Ureter (tissue), 1 donor: ENCODE results near the gene PCGF2. TPM values are rescaled to one million over a fixed set of nuclear protein-coding genes. Genes with fewer than 3 reads are reported as not detected.

Experiments used
- DNase-seq: peaks from one replicate; pipeline ENCODE4 v3.0.0-alpha.2; 2020; ENCODE audit warnings: low spot score
- total RNA-seq: library from RNA; stranded (reverse); gene quantifications from one replicate; pipeline ENCODE4 v1.2.4, GENCODE V29; 2023
- donor health status: DM: yes; HTN: yes; CAD: no.

Gene PCGF2
- total RNA-seq, 1 donor from 2014 or later = 54.5 TPM

DNA sequence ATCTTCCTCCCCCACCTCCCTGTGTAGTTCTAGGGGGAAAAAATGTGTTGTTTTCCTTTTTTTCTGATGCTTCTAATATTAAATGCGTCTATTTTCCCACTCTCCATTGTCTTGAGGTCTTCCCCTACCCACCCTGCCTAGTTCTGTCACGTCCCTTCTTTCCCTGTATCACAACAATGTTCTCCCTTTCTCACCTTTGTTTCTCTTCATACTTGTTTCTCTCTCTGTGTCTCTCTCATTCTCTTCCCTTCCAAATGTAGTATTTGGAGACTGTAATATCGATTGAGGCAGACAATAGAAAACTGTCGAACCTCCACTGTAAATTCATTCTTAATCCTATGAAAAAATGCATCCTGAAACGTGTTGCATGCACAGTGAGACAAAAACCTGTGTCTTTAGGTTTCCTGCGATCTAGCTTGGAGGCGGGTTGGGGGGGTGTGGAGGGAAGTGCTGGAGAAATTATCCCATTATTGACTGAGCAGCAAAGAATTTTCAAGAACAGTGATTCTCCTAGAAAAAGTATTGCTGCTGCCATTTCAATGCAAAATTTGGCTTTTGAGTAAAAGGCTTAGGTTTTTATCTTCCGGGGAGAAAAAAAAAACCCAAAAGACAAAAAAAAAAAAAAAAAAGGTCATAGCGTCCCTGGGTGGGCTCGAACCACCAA lies 3.1 kb upstream of the PCGF2 start:
- no peak for DNase-seq

DNA sequence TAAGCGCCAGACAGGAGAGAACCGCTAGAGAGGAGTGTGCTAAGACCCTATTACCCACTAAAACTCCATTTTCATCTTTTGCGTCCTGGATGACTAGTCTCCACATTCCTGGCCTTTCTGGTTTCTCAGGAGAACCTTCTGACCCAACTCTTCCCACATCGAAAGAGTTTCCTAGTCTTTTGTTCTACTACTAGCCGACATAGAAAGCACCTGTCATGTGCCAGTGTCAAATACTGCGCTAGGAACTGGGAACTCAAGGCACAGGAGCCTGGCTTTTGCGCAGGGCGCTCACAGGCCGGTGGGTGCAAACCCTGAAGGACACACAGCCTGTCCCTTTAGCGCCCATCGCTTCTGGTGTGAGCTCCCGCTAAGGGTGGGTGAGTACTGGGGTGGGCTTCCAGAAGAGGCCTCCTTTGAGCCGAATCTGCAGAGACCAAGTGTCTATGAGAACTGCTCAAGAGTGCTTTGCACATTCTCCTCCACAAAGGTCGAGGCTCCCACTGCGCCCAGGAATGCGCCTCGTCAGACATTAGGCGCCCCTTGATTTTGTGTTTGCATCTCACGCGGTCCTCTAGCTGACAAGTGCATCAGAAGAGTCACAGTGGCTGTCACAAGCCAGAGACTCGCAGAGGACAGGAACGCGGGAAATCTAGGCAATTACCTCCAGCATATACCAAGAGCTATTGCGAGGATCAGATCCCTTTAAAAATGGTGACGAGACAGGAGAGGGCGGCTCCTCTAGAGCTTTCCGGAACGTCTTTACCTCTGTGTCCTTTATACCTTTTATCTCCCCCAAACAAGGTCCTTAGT lies 2.4 kb upstream of the PCGF2 start:
- DNase-seq = no peak

DNA sequence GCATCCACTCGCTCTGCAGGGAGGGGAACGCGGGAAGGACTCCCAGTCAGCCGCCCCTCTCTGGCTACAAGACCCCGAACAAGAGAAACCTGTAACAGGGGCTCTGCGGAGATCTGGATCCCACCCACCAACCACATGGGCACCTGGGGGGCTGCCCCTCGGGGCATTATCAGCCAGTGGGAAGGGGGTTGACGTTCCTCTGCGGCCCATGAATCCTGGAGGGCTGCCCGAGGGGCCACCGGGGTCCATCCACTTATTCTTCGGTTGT lies 1.8 kb upstream of the PCGF2 start:
- no peak for DNase-seq

DNA sequence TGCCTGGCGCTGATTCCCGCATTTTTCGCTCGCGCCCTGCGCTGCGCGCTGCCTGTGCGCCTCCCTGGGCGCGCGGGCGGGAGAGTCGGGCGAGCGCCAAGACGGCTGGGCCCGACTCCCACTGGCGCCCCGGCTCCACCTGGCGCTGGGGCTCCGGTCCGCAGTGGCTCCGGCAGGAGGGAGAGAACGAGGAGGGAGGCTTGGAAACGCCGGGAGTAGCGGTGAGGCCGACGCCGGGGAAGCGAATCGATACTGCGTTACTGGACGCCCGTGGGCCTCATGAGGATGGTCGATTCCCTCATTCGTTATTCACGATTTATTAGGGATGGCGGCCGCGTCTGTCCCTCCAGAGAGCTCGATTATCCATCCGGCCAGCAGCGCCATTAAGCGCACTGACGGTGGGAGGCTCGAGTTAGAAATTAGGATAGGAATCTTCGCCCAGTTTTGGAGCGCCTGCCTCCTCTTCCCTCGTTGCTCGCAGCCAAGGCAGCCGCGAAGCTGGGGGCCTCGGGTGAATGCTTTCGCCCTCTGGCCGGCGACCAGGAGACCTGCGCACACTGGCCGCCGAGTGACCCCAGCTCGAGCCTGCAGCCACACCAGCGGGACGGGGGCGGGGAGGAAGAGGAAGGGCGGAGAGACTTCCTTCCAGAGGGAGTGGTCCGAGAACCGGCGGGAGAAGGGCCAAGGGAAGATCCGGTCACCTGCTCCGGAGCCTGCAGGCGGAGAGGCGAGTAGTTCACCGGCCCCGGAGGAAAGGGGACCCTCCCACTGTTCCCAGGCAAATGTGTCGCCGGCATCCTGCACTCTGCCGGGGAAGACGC lies 1.3 kb upstream of the PCGF2 start:
- peak; percentile 92 for DNase-seq

DNA sequence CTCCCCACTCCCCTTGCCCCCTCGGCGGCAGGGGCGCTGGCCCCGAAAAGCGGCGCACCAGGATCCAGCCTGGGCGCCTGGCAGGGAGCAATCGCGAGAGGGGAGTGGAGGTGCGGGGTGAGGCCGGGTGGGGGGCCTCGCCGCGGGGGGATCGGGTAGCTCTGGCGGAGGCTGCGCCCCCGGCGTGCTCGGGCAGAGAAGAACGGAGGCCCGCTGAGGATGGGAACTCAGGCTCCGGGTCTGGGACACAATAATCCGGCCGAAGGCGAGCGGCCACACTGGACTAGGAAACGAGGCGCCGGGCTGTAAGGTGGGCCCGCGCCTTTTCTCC lies 721 bp upstream of the PCGF2 start:
- no peak for DNase-seq

DNA sequence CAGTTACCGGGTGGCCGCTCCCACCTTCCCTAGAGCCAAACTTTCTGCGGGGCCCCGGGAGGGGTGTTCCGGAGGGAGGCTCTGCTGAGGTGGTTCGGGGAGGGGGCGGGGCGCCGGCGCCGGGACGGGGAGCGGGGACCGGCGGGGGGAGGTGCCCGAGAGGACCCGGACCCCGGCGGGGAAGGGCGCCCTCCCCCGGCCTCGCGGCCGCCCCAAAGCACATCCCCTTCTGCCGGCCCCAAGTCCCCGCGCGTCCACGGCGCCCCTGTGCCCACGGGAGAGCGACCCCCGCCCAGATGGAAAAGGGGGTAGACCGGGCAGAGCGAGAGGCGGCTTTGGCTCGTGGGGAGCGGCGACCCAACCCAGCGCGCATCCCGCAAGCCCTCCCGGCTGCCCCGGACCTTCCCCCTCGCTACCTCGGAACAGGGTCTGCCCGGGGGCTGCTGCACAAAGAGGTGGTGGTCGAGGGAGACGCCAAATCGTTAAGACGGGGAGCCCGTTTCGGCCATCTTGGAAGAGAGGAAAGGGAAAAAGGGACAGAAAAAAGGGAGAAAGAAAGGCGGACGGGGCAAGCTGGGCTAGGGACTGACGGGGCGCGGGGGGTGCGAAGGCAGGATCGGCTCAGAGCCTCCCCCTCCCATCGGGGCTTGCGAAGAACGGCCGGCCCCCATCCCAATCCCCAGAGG lies 530 bp downstream of the PCGF2 start:
- DNase-seq = no peak

DNA sequence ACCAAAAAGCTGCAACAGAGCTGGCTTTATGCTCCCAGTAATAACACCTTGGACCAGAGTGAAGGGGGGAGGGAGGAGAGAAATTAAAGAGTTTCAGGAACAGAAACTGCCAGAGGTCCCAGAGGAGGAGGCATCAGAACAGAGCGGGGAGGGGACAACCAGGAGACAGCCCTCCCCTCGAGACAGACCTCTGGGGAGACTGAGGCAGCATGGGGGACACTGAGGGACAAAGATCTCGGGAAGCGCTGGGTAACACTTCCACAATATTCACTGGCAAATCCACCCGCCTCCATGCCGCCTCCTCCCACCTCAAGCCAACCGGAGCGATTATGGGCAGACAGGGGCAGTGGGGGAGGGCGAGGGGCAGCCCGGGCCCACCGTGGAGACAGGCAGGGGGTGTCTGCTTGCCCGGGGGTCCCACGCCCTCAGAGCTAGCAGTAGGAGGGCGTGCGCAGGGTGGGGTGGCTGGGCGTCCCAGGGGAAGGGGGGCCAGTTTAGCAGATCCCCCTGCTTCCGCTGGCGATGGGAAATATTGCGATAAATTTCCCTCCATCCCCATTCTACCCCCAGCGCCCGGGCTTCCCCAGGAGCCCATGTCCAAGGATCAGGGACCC lies 1.2 kb downstream of the PCGF2 start:
- DNase-seq = no peak

DNA sequence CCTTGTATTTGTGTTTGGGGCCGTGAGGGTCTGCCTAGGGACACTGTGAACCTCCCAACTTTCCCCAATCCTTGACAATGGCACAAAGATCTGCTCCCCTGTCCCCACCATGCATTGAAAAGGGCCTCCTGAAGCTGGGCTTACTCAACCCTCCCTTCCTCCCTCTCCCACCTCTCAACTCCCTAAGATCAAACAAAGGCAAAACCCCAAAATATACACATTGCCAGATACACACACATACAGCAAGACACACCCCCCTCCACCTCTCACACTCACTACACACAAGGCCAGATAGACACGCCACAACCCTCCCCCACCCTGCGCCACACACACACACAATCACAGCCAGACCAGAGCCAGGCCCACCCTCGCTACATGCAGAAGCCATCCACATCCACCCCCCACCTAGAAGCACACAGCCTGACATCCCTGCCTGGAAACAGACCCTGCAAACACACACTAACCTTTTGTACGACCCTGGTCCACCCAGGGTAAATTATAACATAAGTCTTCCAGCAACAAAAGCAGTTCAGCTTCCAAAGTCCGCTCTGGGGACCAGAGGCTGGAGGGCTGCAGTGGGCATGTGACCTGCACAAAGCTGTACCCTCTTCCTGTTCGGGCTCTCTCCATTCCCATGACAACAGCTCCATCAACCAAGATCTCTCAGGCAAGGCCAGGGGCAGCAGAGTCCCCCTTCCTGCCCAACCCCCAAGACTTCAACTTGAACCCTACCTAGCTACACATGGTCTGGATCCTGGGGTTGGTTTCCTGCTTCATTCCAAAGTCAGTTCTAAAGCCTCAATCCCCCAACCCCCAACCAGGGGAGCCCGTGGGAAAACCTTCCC lies 1.9 kb downstream of the PCGF2 start:
- no peak for DNase-seq

DNA sequence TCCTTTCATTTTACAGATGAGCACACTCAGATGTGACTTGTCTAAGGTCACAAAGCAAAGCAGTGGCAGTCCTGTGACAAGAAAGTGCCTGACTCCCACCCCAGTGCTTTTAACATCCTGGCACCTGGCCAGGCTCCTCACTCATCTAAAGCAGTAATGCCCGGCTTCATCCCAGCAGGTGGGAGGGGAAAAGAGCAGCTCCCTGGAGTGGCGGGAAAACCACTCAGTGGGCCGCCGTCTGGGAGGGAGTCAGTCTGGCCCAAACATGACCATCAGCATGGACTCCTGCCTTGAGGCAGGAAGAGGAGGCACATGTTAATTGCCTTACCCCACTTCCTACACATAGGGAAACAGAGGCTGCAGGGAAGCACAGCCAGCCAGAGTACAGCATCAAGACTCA lies 2.6 kb downstream of the PCGF2 start:
- DNase-seq = no peak

DNA sequence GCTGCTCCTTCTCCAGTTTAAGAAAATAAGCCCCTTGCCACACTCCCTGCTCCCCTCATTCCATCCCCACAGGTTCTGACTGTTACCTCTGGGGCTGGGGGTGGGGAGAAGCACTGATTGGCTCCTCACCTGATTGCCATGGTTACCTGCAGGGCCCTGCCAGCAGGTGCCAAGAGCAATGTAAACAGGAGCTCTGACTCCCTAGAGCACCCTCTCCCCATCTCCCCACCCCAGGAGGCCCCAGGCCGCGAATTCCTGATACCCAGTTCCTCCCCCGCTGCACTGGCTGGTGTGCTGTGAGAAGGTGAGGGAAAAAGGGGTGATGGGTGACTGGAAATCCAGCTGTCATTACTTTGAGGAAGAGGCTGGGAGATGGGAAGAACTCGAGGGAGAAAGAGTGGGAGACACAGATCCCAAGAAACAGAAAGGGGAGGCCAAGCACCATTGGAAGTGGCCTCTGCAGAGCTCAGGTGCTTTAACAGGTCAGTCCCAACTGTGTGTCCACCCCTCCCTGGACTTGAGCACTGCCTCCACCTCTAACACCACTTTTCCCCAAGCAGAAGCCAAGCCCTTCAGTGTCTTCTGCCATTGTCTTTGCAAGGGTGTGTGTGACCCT lies 4.5 kb downstream of the PCGF2 start:
- no peak for DNase-seq

DNA sequence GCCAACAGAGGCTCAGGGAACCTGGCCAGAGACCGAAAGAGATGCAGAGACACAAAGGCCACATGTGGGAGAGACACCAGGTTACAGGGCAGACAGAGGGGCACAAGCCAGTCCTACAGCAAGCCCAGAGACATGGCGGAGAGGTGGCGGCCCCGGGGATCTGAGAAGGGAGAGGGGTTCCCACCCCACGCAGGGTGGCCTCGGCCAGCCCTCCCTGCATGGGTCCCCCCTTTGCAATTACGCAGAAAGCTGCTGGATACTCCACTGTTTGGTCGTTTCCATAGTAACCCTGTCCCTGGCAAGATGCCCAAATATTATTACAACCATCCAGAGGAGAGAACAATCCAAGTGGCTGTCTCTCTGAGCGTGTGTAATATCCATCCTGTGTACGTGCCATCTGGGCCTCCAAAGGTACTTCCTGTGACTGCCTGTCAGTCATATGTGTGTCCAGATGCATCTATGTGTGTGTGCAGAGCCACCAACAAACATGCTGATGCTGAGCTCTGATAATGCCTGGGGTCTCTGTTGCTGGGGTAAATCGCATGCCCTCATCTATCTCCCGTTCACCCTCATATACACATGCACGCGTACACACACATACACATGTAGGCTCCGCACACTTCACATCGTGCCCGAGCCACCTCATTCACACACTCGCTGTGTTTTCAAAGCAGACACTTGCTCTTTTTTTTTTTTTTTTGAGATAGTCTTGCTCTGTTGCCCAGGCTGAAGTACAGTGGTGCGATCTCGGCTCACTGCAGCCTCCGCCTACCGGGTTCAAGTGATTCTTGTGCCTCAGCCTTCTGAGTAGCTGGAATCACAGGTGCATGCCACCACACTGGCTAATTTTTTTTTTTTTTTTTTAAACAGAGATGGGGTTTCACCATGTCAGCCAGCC lies 5.5 kb downstream of the PCGF2 start:
- DNase-seq = peak; percentile 79

DNA sequence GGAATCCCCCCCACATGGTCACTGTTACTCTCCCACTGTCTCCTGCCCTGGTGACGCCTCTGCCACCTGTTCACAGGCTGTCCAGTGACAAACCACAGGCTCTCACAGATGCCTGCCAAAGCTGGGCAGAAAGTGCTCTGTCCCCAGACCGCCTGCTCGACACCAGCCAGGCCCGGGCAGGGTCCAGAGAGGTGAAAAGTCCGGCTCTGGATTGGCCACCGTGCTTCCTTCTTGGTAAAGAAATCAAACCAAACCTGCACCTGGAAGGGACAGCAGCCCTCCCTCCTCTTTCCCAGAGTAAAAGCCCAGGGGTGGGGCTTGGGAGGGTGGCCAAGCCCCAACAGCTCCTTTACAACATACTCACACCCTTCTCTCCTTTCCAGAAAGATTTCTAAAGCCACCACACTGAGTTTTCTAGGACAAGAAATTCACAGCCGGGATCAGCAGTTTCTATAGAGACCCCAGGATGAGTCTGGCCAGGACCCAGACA lies 6.2 kb downstream of the PCGF2 start:
- DNase-seq = no peak

DNA sequence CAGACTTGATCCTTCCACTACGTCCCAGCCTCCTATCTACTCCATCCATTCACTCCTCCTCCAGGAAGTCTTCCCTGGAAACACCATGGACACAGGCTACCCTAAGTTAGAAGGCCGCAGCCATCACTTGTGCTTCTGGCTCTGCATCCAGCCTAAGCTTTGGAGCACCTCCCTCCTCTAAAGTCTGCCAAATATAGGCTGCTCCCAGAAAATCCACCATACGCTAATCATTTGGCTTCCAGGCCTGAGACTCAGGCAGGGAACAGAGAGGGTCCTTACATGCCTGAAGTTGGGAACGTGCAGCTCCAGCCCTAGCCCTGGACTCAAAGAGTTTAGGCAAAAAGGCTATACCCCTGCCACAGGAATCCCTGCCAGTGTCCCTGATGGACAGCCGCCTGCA lies 6.7 kb downstream of the PCGF2 start:
- DNase-seq = no peak

DNA sequence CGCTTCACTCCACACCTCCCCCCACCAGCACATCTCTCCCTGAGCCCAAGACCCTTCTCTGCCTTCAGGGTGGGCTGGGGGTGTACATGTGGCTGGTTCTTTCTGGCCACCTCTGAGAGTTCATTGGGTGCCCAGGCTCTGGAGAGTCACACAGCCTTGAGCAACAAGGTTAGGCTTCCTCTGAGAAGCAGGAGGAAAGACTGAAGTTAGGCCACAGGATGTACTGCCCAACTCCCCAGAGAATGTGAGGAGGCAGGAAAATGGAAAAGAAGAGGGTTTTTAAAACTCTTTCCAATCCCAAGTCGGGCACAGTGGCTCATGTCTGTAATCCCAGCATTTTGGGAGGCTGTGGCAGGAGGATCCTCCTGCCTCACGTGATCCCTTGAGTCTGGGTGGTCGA lies 7.3 kb downstream of the PCGF2 start:
- DNase-seq = no peak

DNA sequence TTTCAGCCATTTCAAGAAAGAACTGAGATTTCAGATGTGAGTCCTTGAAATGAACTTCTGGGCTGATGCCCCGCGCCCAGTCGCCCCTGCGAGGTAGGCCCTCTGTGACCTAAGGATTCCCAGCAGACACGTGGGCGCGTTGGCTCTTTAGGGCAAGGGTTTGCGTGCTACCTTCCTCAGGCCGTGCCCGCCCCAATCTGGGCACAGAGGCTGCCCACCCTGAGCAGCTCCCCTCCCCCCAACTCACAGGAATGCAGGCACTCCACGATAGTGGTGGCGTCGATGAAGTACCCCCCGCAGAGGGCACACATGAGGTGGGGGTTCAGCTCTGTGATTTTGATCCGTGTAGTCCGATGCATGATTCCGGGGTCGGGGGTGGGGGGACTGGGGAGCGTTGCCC lies 8.1 kb downstream of the PCGF2 start:
- DNase-seq = no peak

DNA sequence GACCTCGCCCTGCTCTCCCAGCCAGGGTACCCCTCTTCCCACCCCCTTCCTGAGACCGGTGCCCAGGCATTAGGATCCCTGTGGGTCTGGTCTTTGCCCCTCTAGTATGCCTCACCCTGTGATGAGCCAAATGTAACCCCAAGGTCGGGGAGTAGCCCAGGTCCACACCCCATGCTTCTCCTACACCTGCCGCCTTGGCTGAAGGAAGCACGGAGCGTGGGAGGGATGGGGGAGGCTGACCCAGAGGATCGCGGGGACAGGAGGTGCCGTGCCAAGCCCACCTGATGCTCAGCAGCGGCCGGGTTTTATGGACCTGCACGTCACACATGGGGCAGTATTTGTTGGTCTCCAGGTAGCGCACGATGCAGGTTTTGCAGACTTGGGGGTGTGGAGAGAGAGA lies 8.8 kb downstream of the PCGF2 start:
- no peak for DNase-seq

DNA sequence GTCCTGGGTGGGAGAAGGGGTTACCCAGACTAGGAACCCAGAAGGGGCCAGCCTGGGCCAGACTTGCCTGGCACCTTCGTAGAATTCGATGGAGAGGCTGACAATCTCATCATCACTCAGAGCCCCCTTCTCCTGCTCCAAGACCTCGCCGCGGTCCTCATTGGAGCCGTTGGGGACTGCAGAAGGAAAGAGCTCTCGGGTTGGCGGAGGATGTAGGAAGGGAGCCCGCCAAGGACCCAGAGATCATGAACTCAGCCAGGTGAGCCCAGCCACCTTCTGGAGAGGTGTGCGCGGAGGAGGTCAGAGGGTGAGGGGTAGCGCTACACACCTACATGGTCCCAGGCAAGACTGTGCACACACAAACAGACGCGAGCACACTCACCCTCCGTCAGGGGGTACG lies 9.4 kb downstream of the PCGF2 start:
- no peak for DNase-seq

DNA sequence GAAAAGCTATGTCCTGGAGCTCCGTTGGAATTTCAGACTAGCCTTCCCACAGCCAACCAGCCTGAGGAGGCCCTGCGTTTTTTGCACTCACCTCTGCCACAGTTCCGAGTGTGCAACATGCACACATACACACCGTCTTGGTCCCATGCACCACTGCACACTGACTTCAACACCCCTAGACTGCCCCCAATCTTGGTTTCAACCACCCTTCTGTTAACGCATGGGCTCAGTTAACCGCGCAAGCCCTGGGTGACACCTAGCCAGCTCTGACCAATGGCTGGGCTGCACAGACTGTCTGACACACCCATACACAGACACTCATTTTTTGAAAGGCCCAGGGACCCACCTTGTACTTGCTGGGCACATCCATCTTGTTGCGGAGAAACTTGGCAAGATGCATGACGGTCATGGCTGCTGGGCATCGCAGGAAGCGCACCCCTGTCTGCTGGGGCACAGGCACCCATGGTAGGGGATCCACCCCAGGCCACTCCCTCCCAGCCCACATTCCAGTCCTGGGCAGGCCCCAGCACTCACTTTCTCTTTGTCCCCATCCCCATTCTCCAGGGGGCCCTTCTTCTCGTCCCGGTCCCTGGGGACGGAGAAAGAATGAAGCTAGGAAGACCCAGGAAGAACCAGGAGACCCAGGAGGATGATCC lies 10.0 kb downstream of the PCGF2 start:
- DNase-seq = no peak
